ENCODE data around the gene FRG2.
"Not testable (repeated sequence)": the region's sequence is repeated elsewhere in the genome, so short reads cannot be mapped to it uniquely, and the experiment has no call there.

The FRG2 gene

GRCh38 chr4:190020790-190021717 lies 6.0 kb downstream of the FRG2 start:
- TF ChIP-seq CTCF (IDR thresholded peaks at IDR 0.05; ENCODE audit: low read depth, low read length, missing control alignments): no peak
- H3K4me3 ChIP-seq (ENCODE audit: low read depth, low read length): no peak overlapping the region
- in situ Hi-C loops (cut with HindIII; ENCODE audit: low sequenced_read_pairs): no loop called here
- DNase-seq (ENCODE audit: low read depth): peak; percentile 2

GRCh38 chr4:190019859-190020463 lies 7.1 kb downstream of the FRG2 start:
- H3K4me3 ChIP-seq (ENCODE audit: low read depth, low read length); DNase-seq (ENCODE audit: low read depth); in situ Hi-C loops (cut with HindIII; ENCODE audit: low sequenced_read_pairs): not testable (repeated sequence)

DNA sequence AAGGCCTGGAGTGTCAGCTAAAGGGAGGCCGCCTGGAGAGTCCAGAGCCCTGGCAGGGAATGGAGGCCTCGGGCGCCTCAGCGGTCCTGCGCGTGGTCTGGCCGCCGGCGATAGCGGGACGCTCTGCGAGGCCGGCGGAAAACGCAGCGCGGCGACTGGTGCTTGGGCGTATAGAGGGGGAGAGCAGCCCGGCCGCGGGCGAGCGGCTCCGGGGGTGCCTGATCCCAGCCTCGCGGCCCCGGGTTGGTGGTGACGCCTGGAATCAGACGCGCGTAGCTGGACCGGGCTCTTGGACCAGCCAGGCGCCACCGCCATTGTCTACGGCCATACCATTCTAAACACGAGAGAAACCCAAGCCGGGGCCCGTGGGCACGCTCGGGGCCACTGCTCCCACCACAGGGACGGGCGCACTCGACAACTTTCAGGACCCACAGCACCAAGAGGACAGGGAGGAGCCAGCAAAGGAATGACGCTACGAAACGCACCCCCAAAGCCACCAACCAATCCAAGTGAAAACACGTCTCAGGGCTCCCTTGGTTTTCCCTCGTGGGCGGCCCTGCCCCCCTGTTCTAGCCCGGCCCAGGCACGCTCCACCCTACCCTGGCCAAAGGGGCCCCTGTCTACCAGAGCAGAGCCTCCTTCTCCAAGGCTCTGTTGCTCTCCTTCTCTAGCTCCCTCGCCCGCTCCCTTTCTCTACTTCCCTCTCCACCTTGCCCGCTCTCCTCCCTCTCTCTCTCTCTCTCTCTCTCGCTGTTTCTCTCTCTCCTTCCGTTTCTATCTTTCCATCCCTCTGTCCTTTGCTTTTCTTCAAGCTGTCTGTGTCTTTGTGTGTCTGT lies 7.8 kb downstream of the FRG2 start:
- TF ChIP-seq CTCF (IDR thresholded peaks at IDR 0.05; ENCODE audit: low read depth, low read length, missing control alignments): no peak
- no peak for DNase-seq (ENCODE audit: low read depth)
- in situ Hi-C loops (cut with HindIII; ENCODE audit: low sequenced_read_pairs): no loop called here
- H3K4me3 ChIP-seq (ENCODE audit: low read depth, low read length): no peak overlapping the region

DNA sequence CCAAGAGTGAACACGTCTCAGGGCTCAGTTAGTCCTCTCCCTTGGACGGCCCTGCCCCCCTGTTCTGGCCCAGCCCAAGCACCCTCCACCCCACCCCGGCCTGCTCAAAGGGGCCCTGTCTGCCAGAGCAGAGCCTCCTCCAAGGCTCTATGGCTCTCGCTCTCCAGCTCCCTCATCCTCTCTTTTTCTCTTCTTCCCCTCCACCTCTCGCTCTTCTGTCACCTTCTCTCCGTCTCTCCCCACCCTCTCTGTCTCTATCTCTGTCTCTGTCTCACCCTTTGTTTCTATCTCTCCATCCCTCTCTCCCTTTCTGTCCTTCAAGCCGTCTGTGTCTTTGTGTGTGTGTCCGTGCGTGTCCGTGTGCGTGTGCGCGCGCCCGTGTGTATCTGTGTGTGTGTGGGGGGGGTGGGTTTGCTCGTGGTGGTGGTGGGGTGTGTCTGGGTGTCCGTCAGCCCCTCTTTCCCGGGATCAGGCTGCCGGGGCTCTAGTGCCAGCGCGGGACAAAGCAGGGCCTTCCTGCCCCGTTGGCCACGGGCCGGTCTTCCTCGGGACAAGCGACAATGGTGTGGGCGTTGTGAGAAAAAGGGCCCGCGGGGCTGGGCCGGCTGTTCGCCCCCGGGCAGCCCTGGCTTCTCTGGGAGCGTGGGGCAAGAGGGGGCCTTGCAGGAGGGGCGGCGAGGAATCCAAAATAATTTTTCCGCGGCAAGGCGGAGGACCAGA lies 8.7 kb downstream of the FRG2 start:
- in situ Hi-C loops (cut with HindIII; ENCODE audit: low sequenced_read_pairs): no loop called here
- no peak overlapping the region for H3K4me3 ChIP-seq (ENCODE audit: low read depth, low read length)
- no peak for DNase-seq (ENCODE audit: low read depth)
- no peak for TF ChIP-seq CTCF (IDR thresholded peaks at IDR 0.05; ENCODE audit: low read depth, low read length, missing control alignments)

DNA sequence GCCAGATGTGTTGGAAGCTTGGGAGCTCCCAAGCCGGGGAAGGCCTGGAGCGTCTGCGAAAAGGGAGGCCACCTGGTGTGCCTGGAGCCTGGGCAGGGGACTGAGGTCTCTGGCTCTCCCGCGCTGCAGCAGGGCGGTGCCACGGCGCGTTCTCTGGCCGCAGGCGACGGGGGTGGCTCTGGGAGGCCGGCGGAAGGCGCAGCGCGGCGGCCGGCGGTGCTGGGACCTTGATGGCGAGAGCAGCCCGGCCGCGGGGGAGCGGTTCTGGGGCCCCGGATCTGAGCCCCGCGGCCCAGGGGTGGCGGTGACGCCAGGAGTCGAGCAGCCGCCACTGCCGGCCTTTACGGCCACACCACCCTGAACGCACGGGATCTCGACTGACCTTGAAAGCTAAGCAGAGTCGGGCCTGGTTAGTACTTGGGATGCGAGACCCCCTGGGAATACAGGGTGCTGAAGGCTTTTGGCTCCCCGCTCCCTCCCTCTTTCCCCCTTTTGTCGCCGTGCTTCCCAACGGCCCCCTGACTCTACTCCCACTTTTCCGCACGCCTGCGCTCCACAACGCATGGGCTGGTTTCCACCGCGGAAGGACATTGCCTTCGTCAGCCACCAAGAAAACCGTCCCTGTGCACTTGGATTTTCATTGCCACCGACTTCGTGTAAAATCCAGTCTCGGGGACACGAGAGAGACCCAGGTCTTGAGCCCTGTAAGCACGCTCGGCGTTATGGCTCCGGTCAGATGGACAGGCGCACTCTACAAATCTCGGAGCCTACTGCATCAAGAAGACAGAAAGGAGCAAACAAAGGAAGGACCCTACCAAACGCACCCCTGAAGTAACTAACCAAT lies 9.5 kb downstream of the FRG2 start:
- H3K4me3 ChIP-seq (ENCODE audit: low read depth, low read length): no peak overlapping the region

More for the DNA sequence above, 9.5 kb downstream of the FRG2 start:
- no peak for DNase-seq (ENCODE audit: low read depth)
- TF ChIP-seq CTCF (IDR thresholded peaks at IDR 0.05; ENCODE audit: low read depth, low read length, missing control alignments): no peak
- in situ Hi-C loops (cut with HindIII; ENCODE audit: low sequenced_read_pairs): no loop called here
